NK-92 (cell line): ENCODE measurements around the gene LRRC42.
"Not testable (repeated sequence)": the region's sequence is repeated elsewhere in the genome, so short reads cannot be mapped to it uniquely, and the experiment has no call there.

Experiments
- DNase-seq: peaks from one replicate; lab custom pipeline; 2025; ENCODE audit not compliant: unreplicated experiment; lab: John Stamatoyannopoulos, UW

The LRRC42 gene

DNA sequence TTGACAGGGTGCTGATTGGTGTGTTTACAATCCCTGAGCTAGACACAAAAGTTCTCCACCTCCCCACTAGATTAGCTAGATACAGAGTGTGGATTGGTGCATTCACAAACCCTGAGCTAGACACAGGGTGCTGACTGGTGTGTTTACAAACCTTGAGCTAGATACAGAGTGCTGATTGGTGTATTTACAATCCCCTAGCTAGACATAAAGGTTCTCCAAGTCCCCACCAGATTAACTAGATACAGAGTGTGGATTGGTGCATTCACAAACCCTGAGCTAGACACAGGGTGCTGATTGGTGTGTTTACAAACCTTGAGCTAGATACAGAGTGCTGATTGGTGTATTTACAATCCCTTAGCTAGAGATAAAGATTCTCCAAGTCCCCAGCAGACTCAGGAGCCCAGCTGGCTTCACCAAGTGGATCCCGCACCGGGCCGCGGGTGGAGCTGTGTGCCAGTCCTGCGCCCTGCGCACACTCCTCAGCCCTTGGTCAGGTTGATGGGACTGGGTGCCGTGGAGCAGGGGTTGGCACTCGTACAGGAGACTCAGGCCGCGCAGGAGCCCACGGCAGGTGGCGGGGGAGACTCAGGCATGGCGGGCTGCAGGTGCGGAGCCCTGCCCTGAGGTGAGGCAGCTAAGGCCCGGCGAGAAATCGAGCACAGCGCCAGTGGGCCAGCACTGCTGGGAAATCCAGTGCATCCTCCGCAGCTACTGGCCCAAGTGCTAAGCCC lies 57.8 kb downstream of the LRRC42 start:
- not testable (repeated sequence) for DNase-seq

DNA sequence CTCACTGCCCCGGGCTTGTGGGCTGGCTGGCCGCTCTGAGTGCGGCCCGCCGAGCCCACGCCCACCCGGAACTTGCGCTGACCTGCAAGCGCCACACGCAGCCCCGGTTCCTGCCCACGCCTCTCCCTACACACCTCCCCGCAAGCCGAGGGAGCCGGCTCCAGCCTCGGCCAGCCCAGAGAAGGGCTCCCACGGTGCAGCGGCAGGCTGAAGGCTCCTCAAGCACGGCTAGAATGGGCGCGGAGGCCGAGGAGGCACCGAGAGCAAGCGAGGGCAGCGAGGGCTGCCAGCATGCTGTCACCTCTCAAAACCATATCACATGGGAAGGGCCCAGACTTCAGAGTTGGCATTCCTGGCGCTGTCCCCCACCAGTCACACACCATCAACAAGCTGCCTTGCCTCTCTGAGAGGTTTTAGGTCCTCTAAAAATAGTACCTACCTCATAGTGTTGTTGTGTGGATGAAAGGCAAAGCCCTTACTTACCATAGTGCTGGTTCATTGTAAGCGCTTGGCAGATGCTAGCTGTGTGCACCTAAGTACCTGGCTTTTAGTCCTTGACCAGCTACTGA lies 58.4 kb downstream of the LRRC42 start:
- no peak for DNase-seq

DNA sequence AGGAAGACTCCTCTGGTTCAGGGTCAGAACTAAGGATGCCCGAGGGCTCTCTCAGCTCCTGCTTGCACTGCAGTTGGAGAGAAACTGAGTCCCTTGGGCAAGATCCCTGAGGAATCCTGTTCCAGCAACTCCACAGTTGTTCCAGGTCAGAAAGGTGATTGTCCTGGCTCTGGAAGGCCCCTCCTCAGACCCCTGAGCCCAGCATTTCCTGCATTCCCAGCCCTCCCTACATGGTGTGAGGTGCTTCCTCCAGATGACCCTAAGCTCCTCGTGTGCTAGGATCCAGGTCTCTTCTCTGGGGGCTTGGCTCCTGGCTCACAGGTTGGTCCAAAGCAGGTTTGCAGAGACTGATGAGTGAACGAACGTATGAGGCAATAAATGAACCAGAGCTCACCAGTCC lies 60.4 kb downstream of the LRRC42 start:
- no peak for DNase-seq

DNA sequence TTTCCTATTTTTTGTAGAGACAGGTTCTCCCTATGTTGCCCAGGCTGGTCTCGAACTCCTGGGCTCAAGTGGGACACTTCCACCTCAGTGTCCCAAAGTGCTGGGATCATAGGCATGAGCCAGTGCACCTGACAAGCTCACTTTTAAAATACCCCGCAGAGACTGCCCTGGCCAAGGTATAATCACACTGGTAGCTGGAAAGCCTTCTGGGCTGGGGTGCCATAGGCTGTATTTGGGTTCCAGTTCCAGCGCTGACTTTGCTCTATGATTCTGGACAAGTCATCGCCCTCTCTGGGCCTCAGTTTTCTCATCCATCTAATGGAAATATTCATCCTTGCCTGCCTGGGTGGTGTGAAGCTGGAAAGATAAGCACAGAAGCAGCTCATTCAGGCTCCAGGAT lies 61.5 kb downstream of the LRRC42 start:
- DNase-seq: no peak

DNA sequence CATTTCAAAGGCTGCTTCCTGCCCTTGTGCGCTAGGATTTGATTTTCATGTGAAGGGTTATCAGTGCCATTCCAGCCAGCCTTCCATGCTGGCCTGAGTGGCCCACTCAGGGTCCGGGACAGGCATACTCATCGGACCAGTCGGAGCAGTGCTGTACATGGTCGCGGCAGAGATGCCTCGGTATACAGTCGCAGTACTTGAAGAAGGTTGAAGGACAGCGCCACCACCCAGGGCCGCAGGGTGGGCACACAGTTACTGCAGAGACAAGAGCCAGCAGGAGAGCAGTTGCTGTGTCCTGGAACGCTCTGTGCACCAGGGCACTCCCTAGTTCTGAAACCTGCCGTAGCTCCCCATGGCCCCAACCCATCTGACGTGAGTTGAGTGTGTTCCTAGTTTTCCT lies 62.7 kb downstream of the LRRC42 start:
- no peak for DNase-seq

DNA sequence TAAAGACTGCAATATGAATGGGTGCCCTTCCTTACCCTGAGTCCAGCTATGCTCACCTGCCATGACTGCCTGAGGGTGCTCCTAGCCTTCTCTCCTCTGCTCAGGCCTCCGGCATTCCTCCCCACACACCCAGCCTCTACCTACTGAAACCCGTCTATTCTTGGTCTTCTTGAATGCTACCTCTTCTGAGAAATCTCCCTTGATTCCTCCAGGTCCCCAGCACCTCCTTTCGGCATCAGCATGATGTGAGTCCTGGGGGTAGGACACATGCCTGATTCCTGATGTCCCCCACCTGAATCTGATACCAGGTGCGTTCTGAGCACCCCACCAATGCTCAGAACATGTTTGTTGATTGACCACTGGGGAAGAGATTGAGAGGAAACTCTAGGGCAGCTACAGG lies 63.3 kb downstream of the LRRC42 start:
- DNase-seq: no peak

DNA sequence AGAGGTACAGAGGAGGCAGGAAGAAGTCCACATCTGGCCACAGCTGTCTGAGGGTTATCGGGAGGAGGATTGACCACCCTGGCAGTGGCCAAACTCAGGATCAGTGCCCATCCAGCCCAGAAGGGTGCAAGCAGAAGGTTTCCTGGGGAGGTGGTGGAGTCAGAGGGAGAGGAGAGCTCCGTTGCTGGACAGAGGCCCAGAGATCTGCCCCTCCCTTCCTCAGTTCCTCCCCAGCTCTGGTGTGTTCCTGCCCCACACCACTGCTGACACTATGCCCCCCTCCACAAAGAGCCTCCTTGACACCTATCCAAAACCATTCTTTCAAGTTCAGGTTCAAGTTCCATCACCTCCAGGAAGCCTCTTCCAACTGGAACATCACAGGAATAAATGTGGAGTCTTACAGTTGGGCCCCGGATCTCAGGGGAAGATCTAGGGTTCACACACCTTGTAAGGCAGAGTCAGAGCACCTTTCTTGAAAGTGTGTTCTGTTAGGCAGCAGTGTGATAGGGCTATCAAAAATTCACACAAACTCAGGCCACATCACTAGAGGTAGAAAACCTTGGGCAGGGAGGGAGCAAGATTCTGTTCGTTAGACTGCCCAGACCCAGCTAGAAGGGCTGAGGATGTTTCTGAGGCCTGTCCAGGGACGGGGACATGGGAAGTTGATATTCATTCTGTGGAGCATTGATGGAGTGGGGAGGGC lies 64.4 kb downstream of the LRRC42 start:
- no peak for DNase-seq

DNA sequence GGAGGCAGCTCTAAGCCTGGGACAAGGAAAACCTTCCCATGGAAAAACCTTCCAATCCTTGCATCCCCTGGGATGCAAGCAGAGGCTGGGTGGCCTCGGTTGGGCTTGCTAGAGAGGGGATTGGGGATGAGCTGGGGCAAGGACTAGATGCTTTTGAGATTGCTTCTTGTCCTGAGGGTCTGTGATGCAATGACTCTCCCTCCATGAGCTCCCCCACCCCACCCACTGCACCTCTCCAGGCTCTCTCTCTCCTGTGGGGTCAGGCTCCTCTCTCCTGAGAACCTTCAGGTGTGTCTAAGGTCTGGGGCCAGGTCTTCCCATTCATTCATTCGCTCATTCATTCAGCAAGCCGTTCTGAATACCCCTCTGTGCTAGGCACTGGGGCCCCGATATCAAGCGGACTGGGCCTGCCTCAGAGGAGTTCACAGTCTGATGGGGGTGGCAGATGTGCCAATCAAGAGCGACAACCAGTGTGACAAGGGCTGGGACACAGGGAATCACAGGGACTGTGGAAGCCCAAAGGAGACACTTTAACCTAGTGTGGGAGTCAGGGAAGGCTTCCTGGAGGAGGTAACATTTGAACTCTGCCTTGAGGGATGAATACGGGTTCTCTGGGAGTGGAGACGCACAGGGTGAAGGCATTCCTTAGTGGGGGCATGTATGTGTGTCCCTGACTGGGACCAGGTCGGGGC lies 65.3 kb downstream of the LRRC42 start:
- DNase-seq: no peak

DNA sequence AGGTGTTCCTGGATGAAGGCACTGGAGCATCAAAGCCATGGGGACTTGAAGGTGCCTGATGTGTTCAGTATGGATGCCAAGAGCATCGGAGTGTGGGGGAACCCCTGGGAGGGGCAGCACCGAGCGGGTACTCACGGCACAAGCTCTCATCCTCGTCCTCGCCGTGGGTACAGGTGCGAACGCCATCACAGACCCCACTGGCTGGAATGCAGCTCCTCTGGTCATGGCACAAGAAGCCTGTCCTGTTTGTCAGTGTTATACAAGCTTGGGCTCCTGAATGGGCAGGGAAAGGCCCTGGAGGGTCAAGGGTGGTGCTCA lies 65.8 kb downstream of the LRRC42 start:
- no peak for DNase-seq

DNA sequence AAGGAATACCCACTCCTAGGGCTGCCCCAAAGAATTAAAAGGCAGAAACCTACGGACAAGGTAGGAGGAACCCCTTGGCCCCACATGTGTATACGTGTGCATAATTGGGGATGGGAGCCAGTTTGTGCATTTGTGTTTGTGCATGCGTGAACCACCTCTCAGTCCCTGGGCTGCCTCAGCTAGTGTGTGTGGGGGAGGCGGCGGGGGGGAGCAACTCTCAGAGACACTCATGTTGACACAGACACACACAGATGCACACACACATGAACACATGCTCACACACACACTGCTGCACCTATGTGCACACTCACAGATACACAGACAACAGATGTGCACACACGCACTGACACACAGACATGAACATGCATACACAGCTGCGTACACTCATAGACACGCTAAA lies 66.7 kb downstream of the LRRC42 start:
- DNase-seq: no peak

DNA sequence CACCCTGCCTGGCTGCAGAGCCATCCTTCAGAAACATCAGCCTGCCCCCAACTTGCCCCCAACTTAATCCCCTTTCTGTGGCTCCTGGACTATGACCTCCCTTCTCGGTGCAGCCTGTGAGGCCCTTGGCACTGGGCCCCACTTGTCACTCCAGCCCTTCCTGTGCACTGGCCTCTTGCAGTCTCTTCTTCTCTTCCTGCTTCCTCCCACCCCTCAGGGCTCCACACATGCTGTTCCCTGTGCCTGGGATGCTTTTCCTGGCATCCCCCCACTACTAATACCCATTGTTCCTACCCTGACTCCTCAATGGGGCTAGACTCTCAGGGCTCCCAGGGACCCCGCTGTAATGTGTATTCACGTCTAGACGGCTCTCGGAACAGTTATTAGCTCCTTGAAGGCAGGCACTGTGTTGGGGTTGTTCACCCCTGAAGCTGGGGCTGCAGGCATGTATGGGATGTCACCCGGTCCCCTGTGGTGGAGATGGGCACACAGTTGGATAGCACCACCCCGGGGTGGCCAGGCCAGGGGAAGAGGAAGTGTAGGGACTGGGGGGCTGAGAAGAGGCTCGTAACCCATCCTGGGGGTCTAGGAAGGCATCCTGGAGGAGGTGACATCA lies 67.4 kb downstream of the LRRC42 start:
- no peak for DNase-seq

DNA sequence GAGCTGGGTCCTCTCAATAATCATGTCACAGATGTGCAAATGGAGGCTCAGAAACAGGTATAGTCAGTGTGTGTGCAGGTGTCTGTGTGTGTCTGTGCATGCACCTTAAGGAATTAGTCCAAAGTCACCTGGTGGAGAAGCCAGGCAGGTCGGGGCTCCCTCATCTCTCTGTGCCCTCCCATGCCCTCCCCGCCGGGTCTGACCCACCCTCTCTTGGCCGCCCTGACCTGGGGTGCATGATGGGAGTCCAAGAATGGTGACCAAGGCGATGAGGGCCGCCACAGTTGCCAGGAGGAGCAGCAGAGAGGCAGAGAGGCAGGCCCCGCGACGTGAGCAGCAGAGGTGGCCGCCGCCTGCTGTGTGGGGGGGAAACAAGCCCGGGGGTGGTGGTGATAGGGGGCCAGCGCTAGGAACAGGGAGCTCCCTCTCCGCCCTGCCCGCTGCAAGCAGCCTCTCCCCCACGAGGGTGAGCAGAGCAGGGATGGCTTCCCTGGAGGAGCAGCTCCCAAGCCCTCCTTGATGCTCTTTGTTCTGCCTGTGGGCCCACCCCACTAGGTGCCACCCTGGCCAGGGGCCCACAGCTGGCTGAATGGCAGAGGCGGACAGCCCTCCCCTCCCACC lies 68.0 kb downstream of the LRRC42 start:
- DNase-seq: no peak

DNA sequence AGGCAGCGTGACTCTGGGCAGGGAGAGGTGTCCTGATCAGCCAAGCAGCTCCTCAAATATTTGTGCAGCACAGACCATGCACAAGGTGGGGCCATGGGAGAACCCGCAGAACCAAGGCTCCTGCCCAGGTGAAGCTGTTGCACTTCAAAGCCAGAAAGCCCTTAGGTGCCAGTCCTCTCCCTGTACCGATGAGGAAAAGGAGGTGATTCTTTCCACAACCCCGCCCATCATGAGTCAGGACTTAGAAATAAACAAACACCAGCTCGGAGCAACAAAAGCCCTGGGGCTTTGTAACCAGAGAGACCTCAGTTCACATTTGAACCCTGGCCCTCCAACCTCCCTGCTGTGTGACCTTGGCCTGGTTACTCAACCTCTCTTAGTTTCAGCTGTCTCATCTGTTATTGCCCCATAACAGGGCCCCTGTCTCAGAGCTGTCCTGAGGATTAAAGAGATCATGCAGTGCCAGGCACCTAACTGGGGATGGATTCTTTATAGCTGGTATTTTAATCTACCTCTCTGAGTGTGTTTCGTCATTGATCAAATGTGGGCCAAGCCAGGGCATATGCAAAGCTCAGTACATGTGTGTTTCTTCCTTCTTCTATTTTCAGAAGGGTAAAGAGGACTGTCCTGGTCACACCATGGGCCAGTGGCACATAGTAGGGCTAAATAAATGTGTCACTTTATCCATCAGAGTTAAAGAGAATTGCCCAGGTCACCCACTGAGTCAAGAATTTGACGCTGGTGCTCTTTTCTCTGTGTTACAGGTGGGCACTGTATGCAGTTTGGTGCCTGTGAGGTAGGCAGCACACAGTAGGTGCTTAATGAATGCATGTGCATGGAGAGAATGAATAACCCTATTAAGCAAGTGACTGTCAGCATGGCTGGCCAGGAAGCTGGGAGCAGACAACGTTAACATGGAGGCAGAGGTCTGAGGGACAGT lies 70.5 kb downstream of the LRRC42 start:
- no peak for DNase-seq
